ENCODE data around the gene PAPPA.
A peak's percentile ranks its signal among the peaks of the same experiment; 100 is the strongest.

- TF ChIP-seq, protein P1, sequence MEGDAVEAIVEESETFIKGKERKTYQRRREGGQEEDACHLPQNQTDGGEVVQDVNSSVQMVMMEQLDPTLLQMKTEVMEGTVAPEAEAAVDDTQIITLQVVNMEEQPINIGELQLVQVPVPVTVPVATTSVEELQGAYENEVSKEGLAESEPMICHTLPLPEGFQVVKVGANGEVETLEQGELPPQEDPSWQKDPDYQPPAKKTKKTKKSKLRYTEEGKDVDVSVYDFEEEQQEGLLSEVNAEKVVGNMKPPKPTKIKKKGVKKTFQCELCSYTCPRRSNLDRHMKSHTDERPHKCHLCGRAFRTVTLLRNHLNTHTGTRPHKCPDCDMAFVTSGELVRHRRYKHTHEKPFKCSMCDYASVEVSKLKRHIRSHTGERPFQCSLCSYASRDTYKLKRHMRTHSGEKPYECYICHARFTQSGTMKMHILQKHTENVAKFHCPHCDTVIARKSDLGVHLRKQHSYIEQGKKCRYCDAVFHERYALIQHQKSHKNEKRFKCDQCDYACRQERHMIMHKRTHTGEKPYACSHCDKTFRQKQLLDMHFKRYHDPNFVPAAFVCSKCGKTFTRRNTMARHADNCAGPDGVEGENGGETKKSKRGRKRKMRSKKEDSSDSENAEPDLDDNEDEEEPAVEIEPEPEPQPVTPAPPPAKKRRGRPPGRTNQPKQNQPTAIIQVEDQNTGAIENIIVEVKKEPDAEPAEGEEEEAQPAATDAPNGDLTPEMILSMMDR (IDR thresholded peaks at IDR 0.05; ENCODE audit: insufficient read depth, low read length, poor library complexity, severe bottlenecking): peak; percentile 20
- TF ChIP-seq EZH2phosphoT487 (conservative IDR thresholded peaks at IDR 0.05; ENCODE audit: low read length): no peak
These were observed 13.1 kb downstream of the PAPPA start for GRCh38 chr9:116166713-116167112.

Measured in SU-DHL-6 (cell line).